Activated CD8-positive, alpha-beta T cell treated with anti-CD3 and anti-CD28 coated beads, Interleukin-2, amount 10 ng/mL, durations not matched to agents 7 days and 5 days (primary cell): ENCODE results near the gene ATP6V1B1. TPM values are rescaled to one million over a fixed set of nuclear protein-coding genes. Genes with fewer than 3 reads are reported as not detected.

Source experiments
- ATAC-seq: fragments of 150-1000 bp; cut with Tn5 transposase; one replicate; pipeline ENCODE4 v1.10.0; 2021; ENCODE audit warnings: moderate library complexity
- CTCF ChIA-PET: fragments of 350-600 bp; sonication (Branson Sonifier 250); formaldehyde crosslinking; loops from one replicate; lab custom pipeline; 2021; ENCODE audit warnings: antibody characterized with exemption; lab: Charles Lee
- POLR2A ChIA-PET: fragments of 350-600 bp; sonication (Branson Sonifier 250); formaldehyde crosslinking; loops from one replicate; lab custom pipeline; 2021; ENCODE audit warnings: antibody characterized with exemption; lab: Charles Lee
- DNase-seq: peaks from one replicate; pipeline ENCODE4 v3.0.0-alpha.2; 2020
- H3K27ac Mint-ChIP-seq: one replicate; pipeline ENCODE4 v1.8.0; 2021; ENCODE audit warnings: mild to moderate bottlenecking, mixed read lengths
- H3K27me3 Mint-ChIP-seq: one replicate; pipeline ENCODE4 v1.8.0; 2021; ENCODE audit warnings: low read depth, mixed read lengths
- H3K36me3 Mint-ChIP-seq: one replicate; pipeline ENCODE4 v1.8.0; 2021; ENCODE audit warnings: low read depth, mixed read lengths
- H3K4me1 Mint-ChIP-seq: one replicate; pipeline ENCODE4 v1.8.0; 2021; ENCODE audit warnings: low read depth, mixed read lengths
- H3K4me3 Mint-ChIP-seq: one replicate; pipeline ENCODE4 v1.8.0; 2021; ENCODE audit warnings: mild to moderate bottlenecking, mixed read lengths
- H3K9me3 Mint-ChIP-seq: one replicate; pipeline ENCODE4 v1.8.0; 2022; ENCODE audit warnings: mixed read lengths; ENCODE audit not compliant: insufficient read depth
- total RNA-seq, 2 experiments: library from RNA; stranded (reverse); gene quantifications; one replicate each; pipeline ENCODE4 v1.2.3, GENCODE V29; 2021

ATP6V1B1 gene
- total RNA-seq, 2 experiments from 2014 or later, result not detected

GRCh38 chr2:70932631-70933230 lies 3.0 kb upstream of the ATP6V1B1 start:
- H3K4me3 Mint-ChIP-seq, result no peak overlapping the region
- H3K9me3 Mint-ChIP-seq, result no peaks in the 10 kb centered on the region
- POLR2A ChIA-PET, result no interaction called here
- ATAC-seq (no peak), DNase-seq (peak; percentile 15)
- peaks cover 11% of the 10 kb centered on the region for H3K27me3 Mint-ChIP-seq
- H3K36me3 Mint-ChIP-seq, result no peaks in the 10 kb centered on the region
- CTCF ChIA-PET, result interaction anchor here (2.2 kb wide), 1 partner anchor 16 kb away, joined by 11 read pairs; no protein-coding TSS in a partner anchor
- peaks cover 5% of the 10 kb centered on the region for H3K4me1 Mint-ChIP-seq
- no peak overlapping the region for H3K27ac Mint-ChIP-seq

- H3K27me3 Mint-ChIP-seq, result peaks cover 16% of the 10 kb centered on the region
- no peak overlapping the region for H3K27ac Mint-ChIP-seq
- H3K4me1 Mint-ChIP-seq, result peaks cover 5% of the 10 kb centered on the region
- no peaks in the 10 kb centered on the region for H3K36me3 Mint-ChIP-seq
- H3K4me3 Mint-ChIP-seq, result no peak overlapping the region
- no peak for DNase-seq
- ATAC-seq, result no peak
- ChIA-PET POLR2A (no interaction called here), CTCF (interaction anchor here (1.0 to 2.2 kb wide), 3 partner anchors 13 to 146 kb away, joined by 3 to 11 read pairs (median 4); no protein-coding TSS in a partner anchor)
- H3K9me3 Mint-ChIP-seq, result no peaks in the 10 kb centered on the region
These were observed 719 bp upstream of the ATP6V1B1 start for GRCh38 chr2:70934981-70935380.

GRCh38 chr2:70936165-70936978 lies 672 bp downstream of the ATP6V1B1 start:
- Mint-ChIP-seq H3K4me1 (no peaks in the 10 kb centered on the region), H3K9me3 (no peaks in the 10 kb centered on the region), H3K27me3 (peaks cover 22% of the 10 kb centered on the region), H3K27ac (no peak overlapping the region), H3K36me3 (no peaks in the 10 kb centered on the region), H3K4me3 (no peak overlapping the region)
- ChIA-PET CTCF (interaction anchor here (0.8 to 1.4 kb wide), 3 partner anchors 10 to 17 kb away, joined by 4 read pairs; no protein-coding TSS in a partner anchor), POLR2A (no interaction called here)
- ATAC-seq (no peak), DNase-seq (no peak)

- POLR2A ChIA-PET, result no interaction called here
- Mint-ChIP-seq H3K4me3 (no peak overlapping the region), H3K27me3 (peaks cover 23% of the 10 kb centered on the region), H3K4me1 (no peaks in the 10 kb centered on the region), H3K9me3 (no peaks in the 10 kb centered on the region), H3K27ac (no peak overlapping the region), H3K36me3 (no peaks in the 10 kb centered on the region)
- DNase-seq, result no peak
- CTCF ChIA-PET, result no interaction called here
- ATAC-seq, result no peak
These were observed 1.5 kb downstream of the ATP6V1B1 start for GRCh38 chr2:70936979-70937811.

GRCh38 chr2:70937866-70938585 lies 2.3 kb downstream of the ATP6V1B1 start:
- no peaks in the 10 kb centered on the region for H3K36me3 Mint-ChIP-seq
- no peaks in the 10 kb centered on the region for H3K9me3 Mint-ChIP-seq
- no peaks in the 10 kb centered on the region for H3K4me1 Mint-ChIP-seq
- H3K4me3 Mint-ChIP-seq, result no peak overlapping the region
- ATAC-seq (no peak), DNase-seq (no peak)
- H3K27ac Mint-ChIP-seq, result no peak overlapping the region
- POLR2A ChIA-PET, result no interaction called here
- CTCF ChIA-PET, result interaction anchor here (2.0 kb wide), 1 partner anchor 10 kb away, joined by 12 read pairs; no protein-coding TSS in a partner anchor
- H3K27me3 Mint-ChIP-seq, result peaks cover 23% of the 10 kb centered on the region

GRCh38 chr2:70938586-70938950 lies 2.9 kb downstream of the ATP6V1B1 start:
- H3K36me3 Mint-ChIP-seq, result no peaks in the 10 kb centered on the region
- no peak overlapping the region for H3K27ac Mint-ChIP-seq
- peaks cover 23% of the 10 kb centered on the region for H3K27me3 Mint-ChIP-seq
- DNase-seq, result no peak
- no peak for ATAC-seq
- ChIA-PET CTCF (interaction anchor here (2.0 kb wide), 1 partner anchor 10 kb away, joined by 12 read pairs; no protein-coding TSS in a partner anchor), POLR2A (no interaction called here)
- H3K9me3 Mint-ChIP-seq, result no peaks in the 10 kb centered on the region
- no peaks in the 10 kb centered on the region for H3K4me1 Mint-ChIP-seq
- H3K4me3 Mint-ChIP-seq, result no peak overlapping the region

GRCh38 chr2:70939001-70939838 lies 3.5 kb downstream of the ATP6V1B1 start:
- ATAC-seq (no peak), DNase-seq (no peak)
- Mint-ChIP-seq H3K27me3 (peaks cover 21% of the 10 kb centered on the region), H3K4me3 (no peak overlapping the region), H3K9me3 (no peaks in the 10 kb centered on the region), H3K36me3 (no peaks in the 10 kb centered on the region), H3K4me1 (no peaks in the 10 kb centered on the region), H3K27ac (no peak overlapping the region)
- POLR2A ChIA-PET, result no interaction called here
- CTCF ChIA-PET, result interaction anchor here (2.0 kb wide), 1 partner anchor 9 kb away, joined by 12 read pairs; no protein-coding TSS in a partner anchor

- no peaks in the 10 kb centered on the region for H3K9me3 Mint-ChIP-seq
- DNase-seq (no peak), ATAC-seq (no peak)
- H3K36me3 Mint-ChIP-seq, result no peaks in the 10 kb centered on the region
- H3K4me3 Mint-ChIP-seq, result no peak overlapping the region
- peaks cover 18% of the 10 kb centered on the region for H3K27me3 Mint-ChIP-seq
- ChIA-PET CTCF (interaction anchor here (1.0 to 2.0 kb wide), 2 partner anchors 8 to 25 kb away, joined by 3 to 12 read pairs; no protein-coding TSS in a partner anchor), POLR2A (no interaction called here)
- no peaks in the 10 kb centered on the region for H3K4me1 Mint-ChIP-seq
- H3K27ac Mint-ChIP-seq, result no peak overlapping the region
These were observed 4.3 kb downstream of the ATP6V1B1 start for GRCh38 chr2:70939839-70940580.

GRCh38 chr2:70941186-70941585 lies 5.5 kb downstream of the ATP6V1B1 start:
- H3K27ac Mint-ChIP-seq, result no peak overlapping the region
- DNase-seq (no peak), ATAC-seq (no peak)
- ChIA-PET POLR2A (no interaction called here), CTCF (interaction anchor here (1.6 to 1.8 kb wide), 2 partner anchors 26 to 152 kb away, joined by 5 to 6 read pairs; no protein-coding TSS in a partner anchor)
- no peak overlapping the region for H3K4me3 Mint-ChIP-seq
- H3K9me3 Mint-ChIP-seq, result no peaks in the 10 kb centered on the region
- H3K4me1 Mint-ChIP-seq, result no peaks in the 10 kb centered on the region
- no peaks in the 10 kb centered on the region for H3K36me3 Mint-ChIP-seq
- peaks cover 20% of the 10 kb centered on the region for H3K27me3 Mint-ChIP-seq

GRCh38 chr2:70941701-70942100 lies 6.0 kb downstream of the ATP6V1B1 start:
- ChIA-PET POLR2A (no interaction called here), CTCF (interaction anchor here (1.1 to 1.8 kb wide), 3 partner anchors 22 to 152 kb away, joined by 4 to 6 read pairs (median 5); no protein-coding TSS in a partner anchor)
- Mint-ChIP-seq H3K9me3 (no peaks in the 10 kb centered on the region), H3K27ac (no peak overlapping the region), H3K4me3 (no peak overlapping the region), H3K36me3 (no peaks in the 10 kb centered on the region), H3K4me1 (peaks cover 2% of the 10 kb centered on the region), H3K27me3 (peaks cover 18% of the 10 kb centered on the region)
- ATAC-seq (no peak), DNase-seq (no peak)
